Chondrocyte (in vitro differentiated cells): ENCODE data around the gene CDC42EP3. TPM values are rescaled to one million over a fixed set of nuclear protein-coding genes. Genes with fewer than 3 reads are reported as not detected.

Experiments
- DNase-seq: peaks from one replicate; pipeline ENCODE4 v3.0.0; 2021; ENCODE audit warnings: mixed read lengths, low spot score
- H3K27ac Mint-ChIP-seq: one replicate; pipeline ENCODE4 v1.8.0; 2021; ENCODE audit warnings: mild to moderate bottlenecking, moderate library complexity, mixed read lengths; ENCODE audit not compliant: unreplicated experiment
- H3K27me3 Mint-ChIP-seq: 2 replicates; pipeline ENCODE4 v1.8.0; 2021; ENCODE audit warnings: low read depth, mixed read lengths
- H3K36me3 Mint-ChIP-seq: 2 replicates; pipeline ENCODE4 v1.8.0; 2021; ENCODE audit warnings: low read depth, mixed read lengths
- H3K4me1 Mint-ChIP-seq: 2 replicates; pipeline ENCODE4 v1.8.0; 2021; ENCODE audit warnings: low read depth, mild to moderate bottlenecking, mixed read lengths
- H3K4me3 Mint-ChIP-seq: one replicate; pipeline ENCODE4 v1.8.0; 2021; ENCODE audit warnings: mild to moderate bottlenecking, moderate library complexity, mixed read lengths; ENCODE audit not compliant: unreplicated experiment
- H3K9me3 Mint-ChIP-seq: 2 replicates; pipeline ENCODE4 v1.8.0; 2021; ENCODE audit warnings: low read depth, mixed read lengths
- CTCF ChIP-seq: fragments of 200-600 bp; sonication (generic); IDR thresholded peaks from 2 replicates; pipeline ENCODE4 v1.5.0; 2021; ENCODE audit warnings: antibody characterized with exemption, mild to moderate bottlenecking, moderate library complexity
- total RNA-seq: library from RNA; stranded (reverse); gene quantifications from 3 replicates; pipeline ENCODE4 v1.2.1, GENCODE V29; 2021

CDC42EP3 gene
- total RNA-seq, 1 donor from 2014 or later, result 91.2 TPM

- no peak overlapping the region for H3K4me3 Mint-ChIP-seq
- no peak for TF ChIP-seq CTCF
- peaks cover 5% of the 10 kb centered on the region for H3K36me3 Mint-ChIP-seq
- peaks cover 23% of the 10 kb centered on the region for H3K4me1 Mint-ChIP-seq
- no peak overlapping the region for H3K27ac Mint-ChIP-seq
- no peaks in the 10 kb centered on the region for H3K27me3 Mint-ChIP-seq
- no peak for DNase-seq
- peaks cover 11% of the 10 kb centered on the region for H3K9me3 Mint-ChIP-seq
Measured at GRCh38 chr2:37602040-37602439, 69.4 kb downstream of the CDC42EP3 start.

- Mint-ChIP-seq H3K4me1 (peaks cover 23% of the 10 kb centered on the region), H3K36me3 (peaks cover 5% of the 10 kb centered on the region), H3K27ac (peak overlapping the region; percentile 58), H3K27me3 (no peaks in the 10 kb centered on the region), H3K9me3 (peaks cover 11% of the 10 kb centered on the region), H3K4me3 (no peak overlapping the region)
- no peak for TF ChIP-seq CTCF
- no peak for DNase-seq
Measured at GRCh38 chr2:37601569-37601968, 69.9 kb downstream of the CDC42EP3 start.

- Mint-ChIP-seq H3K27me3 (no peaks in the 10 kb centered on the region), H3K27ac (no peak overlapping the region)
- TF ChIP-seq CTCF, result no peak
Measured at GRCh38 chr2:37600735-37601134, 70.7 kb downstream of the CDC42EP3 start.

GRCh38 chr2:37599688-37600525 lies 71.5 kb downstream of the CDC42EP3 start:
- Mint-ChIP-seq H3K4me1 (peaks cover 23% of the 10 kb centered on the region), H3K27ac (no peak overlapping the region), H3K36me3 (peaks cover 3% of the 10 kb centered on the region), H3K27me3 (no peaks in the 10 kb centered on the region), H3K4me3 (no peak overlapping the region), H3K9me3 (peaks cover 8% of the 10 kb centered on the region)
- TF ChIP-seq CTCF, result no peak
- DNase-seq, result no peak

More at GRCh38 chr2:37600735-37601134, 70.7 kb downstream of the CDC42EP3 start:
- H3K9me3 Mint-ChIP-seq, result peaks cover 7% of the 10 kb centered on the region
- DNase-seq, result no peak
- peaks cover 2% of the 10 kb centered on the region for H3K36me3 Mint-ChIP-seq
- H3K4me1 Mint-ChIP-seq, result peaks cover 23% of the 10 kb centered on the region
- no peak overlapping the region for H3K4me3 Mint-ChIP-seq

GRCh38 chr2:37593694-37594093 lies 77.7 kb downstream of the CDC42EP3 start:
- TF ChIP-seq CTCF, result no peak
- peaks cover 5% of the 10 kb centered on the region for H3K36me3 Mint-ChIP-seq
- DNase-seq, result no peak
- H3K27me3 Mint-ChIP-seq, result no peaks in the 10 kb centered on the region
- H3K4me3 Mint-ChIP-seq, result no peak overlapping the region
- peaks cover 9% of the 10 kb centered on the region for H3K9me3 Mint-ChIP-seq
- peaks cover 26% of the 10 kb centered on the region for H3K4me1 Mint-ChIP-seq
- no peak overlapping the region for H3K27ac Mint-ChIP-seq
